Measurements from ENCODE around the gene ATXN10. TPM values are rescaled to one million over a fixed set of nuclear protein-coding genes. Genes with fewer than 3 reads are reported as not detected.

Gene ATXN10
- total and polyA plus RNA-seq, 2 donors (not counting 1 experiment from before 2014, with no cell fraction given), result 164 to 350 TPM

DNA sequence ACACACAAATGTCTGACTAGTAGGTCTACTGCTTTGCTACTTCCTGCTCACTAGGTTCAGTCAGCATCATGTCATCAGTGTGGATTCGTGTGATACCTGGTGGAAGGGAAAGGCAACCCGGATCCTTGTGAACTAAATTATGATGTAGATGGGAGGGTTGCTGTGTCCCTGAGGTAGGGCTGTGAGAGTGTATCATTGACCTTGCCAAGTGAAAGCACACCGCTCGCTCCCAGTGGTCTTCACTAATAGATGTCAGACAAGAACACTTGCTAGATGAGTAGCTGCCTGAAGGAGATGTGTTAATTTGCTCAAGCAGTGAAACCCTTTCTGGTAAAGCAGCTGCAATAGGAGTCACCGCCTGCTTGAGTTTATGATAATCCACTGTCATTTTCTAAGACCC lies 185.9 kb downstream of the ATXN10 start:
- H3K79me2 ChIP-seq (ENCODE audit: control insufficient read depth, insufficient read depth, low read length), result no peaks in the 10 kb centered on the region
- H3K4me3 ChIP-seq (replicated peaks in 1 of 4; ENCODE audit: control extremely low read depth in 1 of 4, insufficient read depth in 1 of 4, low read depth in 3 of 4, low read length in 4 of 4), result no peak overlapping the region
- no peak overlapping the region for H3K27ac ChIP-seq (ENCODE audit: insufficient read depth, low read length)
- TF ChIP-seq EZH2 (IDR thresholded peaks at IDR 0.05; ENCODE audit: low read length, missing control alignments), result no peak
- TF ChIP-seq, protein P1, sequence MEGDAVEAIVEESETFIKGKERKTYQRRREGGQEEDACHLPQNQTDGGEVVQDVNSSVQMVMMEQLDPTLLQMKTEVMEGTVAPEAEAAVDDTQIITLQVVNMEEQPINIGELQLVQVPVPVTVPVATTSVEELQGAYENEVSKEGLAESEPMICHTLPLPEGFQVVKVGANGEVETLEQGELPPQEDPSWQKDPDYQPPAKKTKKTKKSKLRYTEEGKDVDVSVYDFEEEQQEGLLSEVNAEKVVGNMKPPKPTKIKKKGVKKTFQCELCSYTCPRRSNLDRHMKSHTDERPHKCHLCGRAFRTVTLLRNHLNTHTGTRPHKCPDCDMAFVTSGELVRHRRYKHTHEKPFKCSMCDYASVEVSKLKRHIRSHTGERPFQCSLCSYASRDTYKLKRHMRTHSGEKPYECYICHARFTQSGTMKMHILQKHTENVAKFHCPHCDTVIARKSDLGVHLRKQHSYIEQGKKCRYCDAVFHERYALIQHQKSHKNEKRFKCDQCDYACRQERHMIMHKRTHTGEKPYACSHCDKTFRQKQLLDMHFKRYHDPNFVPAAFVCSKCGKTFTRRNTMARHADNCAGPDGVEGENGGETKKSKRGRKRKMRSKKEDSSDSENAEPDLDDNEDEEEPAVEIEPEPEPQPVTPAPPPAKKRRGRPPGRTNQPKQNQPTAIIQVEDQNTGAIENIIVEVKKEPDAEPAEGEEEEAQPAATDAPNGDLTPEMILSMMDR (conservative IDR thresholded peaks at IDR 0.05 in 1 of 2, IDR thresholded peaks at IDR 0.05 in 1 of 2; ENCODE audit: low read depth in 1 of 2, low read length in 2 of 2), result no peak
- H3K4me2 ChIP-seq (ENCODE audit: extremely low read depth, insufficient read depth, low read length), result no peak overlapping the region
- H3K27me3 ChIP-seq (ENCODE audit: control insufficient read depth, insufficient read depth, low read length), result no peaks in the 10 kb centered on the region
- peaks cover 1% of the 10 kb centered on the region for H3K36me3 ChIP-seq (ENCODE audit: control insufficient read depth, insufficient read depth, low read length)
- H3K9me3 ChIP-seq (ENCODE audit: control insufficient read depth, insufficient read depth, low read depth, low read length), result peaks cover 2% of the 10 kb centered on the region
- no peaks in the 10 kb centered on the region for H4K20me1 ChIP-seq (ENCODE audit: control insufficient read depth, extremely low read depth, insufficient read depth, low read length)
- no peak overlapping the region for H2AFZ ChIP-seq (ENCODE audit: low read length)
- no peak for DNase-seq (ENCODE audit: low read depth in 2 of 2)
- H3K4me1 ChIP-seq (ENCODE audit: control insufficient read depth, extremely low read depth, insufficient read depth, low read length), result no peaks in the 10 kb centered on the region
- H3K9ac ChIP-seq (ENCODE audit: insufficient read depth, low read length), result no peak overlapping the region

DNA sequence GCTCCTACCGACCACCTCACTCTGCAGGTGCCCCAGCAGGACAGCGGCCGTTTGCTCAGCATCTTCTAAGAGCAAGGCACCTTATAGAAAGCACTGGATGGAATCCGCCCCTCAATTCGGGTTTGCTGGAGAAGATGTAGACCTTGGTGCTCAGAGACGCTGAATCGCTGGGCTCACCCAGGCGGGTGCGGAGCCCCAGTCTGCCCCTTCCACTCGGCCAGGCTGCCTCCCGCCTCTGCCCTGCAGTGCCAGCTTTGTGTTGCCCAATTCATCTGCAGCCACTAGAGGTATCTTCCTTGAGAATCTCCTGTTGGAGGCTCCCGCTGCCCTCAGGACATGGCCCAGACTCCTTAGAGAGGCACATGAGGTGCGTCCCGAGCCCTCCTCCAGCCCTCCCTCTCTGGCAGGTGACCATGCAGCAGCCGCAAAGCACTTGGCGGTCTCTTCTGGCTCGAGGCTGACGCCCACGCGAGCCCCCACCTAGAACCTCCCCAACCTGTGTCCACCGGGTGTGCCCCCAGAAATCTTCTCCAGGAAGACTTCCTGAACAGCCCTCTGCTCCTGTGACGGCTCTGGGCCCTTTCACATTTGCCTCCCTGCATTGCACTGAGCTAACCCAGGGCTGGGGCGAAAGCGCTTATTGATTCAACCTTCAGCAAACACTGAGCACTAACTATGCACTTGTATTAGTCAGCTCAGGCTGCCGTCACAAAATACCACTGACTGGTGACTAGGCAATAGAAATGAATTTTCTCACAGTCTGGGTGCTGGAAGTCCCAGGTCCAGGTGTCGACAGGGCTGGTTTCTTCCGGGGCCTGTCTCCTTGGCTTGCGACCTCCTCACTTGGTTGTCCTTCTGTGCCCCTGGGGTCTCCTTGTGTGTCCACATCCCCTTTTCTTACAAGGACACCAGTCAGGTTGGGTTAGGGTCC lies 187.9 kb downstream of the ATXN10 start:
- Histone ChIP-seq H4K20me1 (ENCODE audit: control insufficient read depth, extremely low read depth, insufficient read depth, low read length) (no peaks in the 10 kb centered on the region), H3K4me1 (ENCODE audit: control insufficient read depth, extremely low read depth, insufficient read depth, low read length) (no peaks in the 10 kb centered on the region), H2AFZ (ENCODE audit: low read length) (no peak overlapping the region), H3K27me3 (ENCODE audit: control insufficient read depth, insufficient read depth, low read length) (no peaks in the 10 kb centered on the region), H3K27ac (ENCODE audit: insufficient read depth, low read length) (no peak overlapping the region), H3K36me3 (ENCODE audit: control insufficient read depth, insufficient read depth, low read length) (no peaks in the 10 kb centered on the region), H3K4me3 (replicated peaks in 1 of 4; ENCODE audit: control extremely low read depth in 1 of 4, insufficient read depth in 1 of 4, low read depth in 3 of 4, low read length in 4 of 4) (no peak overlapping the region), H3K9me3 (ENCODE audit: control insufficient read depth, insufficient read depth, low read depth, low read length) (no peaks in the 10 kb centered on the region), H3K4me2 (ENCODE audit: extremely low read depth, insufficient read depth, low read length) (no peak overlapping the region), H3K9ac (ENCODE audit: insufficient read depth, low read length) (no peak overlapping the region), H3K79me2 (ENCODE audit: control insufficient read depth, insufficient read depth, low read length) (no peaks in the 10 kb centered on the region)
- no peak for TF ChIP-seq EZH2 (IDR thresholded peaks at IDR 0.05; ENCODE audit: low read length, missing control alignments)
- TF ChIP-seq, protein P1 (conservative IDR thresholded peaks at IDR 0.05 in 1 of 2, IDR thresholded peaks at IDR 0.05 in 1 of 2; ENCODE audit: low read depth in 1 of 2, low read length in 2 of 2), result no peak
- peak in 1 of 2 donors; percentile 65 for DNase-seq (ENCODE audit: low read depth in 2 of 2)

DNA sequence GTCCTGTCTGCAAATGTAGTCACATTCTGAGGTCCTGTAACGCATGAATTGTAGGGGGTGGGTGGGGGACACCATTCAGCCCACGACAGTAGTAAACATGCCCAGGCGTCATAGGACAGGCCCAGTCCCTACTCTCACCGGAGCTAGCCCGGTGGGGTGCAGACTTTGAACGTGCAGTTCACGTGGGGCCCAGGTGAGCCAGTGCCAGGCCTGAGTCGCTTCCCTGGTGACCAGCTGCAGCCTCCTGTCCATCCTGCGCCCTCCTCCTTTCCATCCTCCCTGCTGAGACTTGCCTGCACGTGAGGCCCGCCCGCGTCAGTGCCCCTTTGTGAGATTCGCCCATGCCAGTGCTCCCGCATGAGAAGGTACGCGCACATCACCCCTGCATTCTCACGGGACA lies 188.6 kb downstream of the ATXN10 start:
- H3K79me2 ChIP-seq (ENCODE audit: control insufficient read depth, insufficient read depth, low read length), result no peaks in the 10 kb centered on the region
- H3K27me3 ChIP-seq (ENCODE audit: control insufficient read depth, insufficient read depth, low read length), result no peaks in the 10 kb centered on the region
- no peak overlapping the region for H3K27ac ChIP-seq (ENCODE audit: insufficient read depth, low read length)
- H3K4me3 ChIP-seq (replicated peaks in 1 of 4; ENCODE audit: control extremely low read depth in 1 of 4, insufficient read depth in 1 of 4, low read depth in 3 of 4, low read length in 4 of 4), result no peak overlapping the region
- H3K36me3 ChIP-seq (ENCODE audit: control insufficient read depth, insufficient read depth, low read length), result no peaks in the 10 kb centered on the region
- no peak overlapping the region for H2AFZ ChIP-seq (ENCODE audit: low read length)
- no peaks in the 10 kb centered on the region for H4K20me1 ChIP-seq (ENCODE audit: control insufficient read depth, extremely low read depth, insufficient read depth, low read length)
- H3K9me3 ChIP-seq (ENCODE audit: control insufficient read depth, insufficient read depth, low read depth, low read length), result no peaks in the 10 kb centered on the region
- no peak overlapping the region for H3K4me2 ChIP-seq (ENCODE audit: extremely low read depth, insufficient read depth, low read length)
- no peak overlapping the region for H3K9ac ChIP-seq (ENCODE audit: insufficient read depth, low read length)
- no peak for TF ChIP-seq EZH2 (IDR thresholded peaks at IDR 0.05; ENCODE audit: low read length, missing control alignments)
- TF ChIP-seq, protein P1 (conservative IDR thresholded peaks at IDR 0.05 in 1 of 2, IDR thresholded peaks at IDR 0.05 in 1 of 2; ENCODE audit: low read depth in 1 of 2, low read length in 2 of 2), result no peak
- DNase-seq (ENCODE audit: low read depth in 2 of 2), result no peak
- H3K4me1 ChIP-seq (ENCODE audit: control insufficient read depth, extremely low read depth, insufficient read depth, low read length), result no peaks in the 10 kb centered on the region

Data from fibroblast of lung (primary cell).